HG03280 (cell line): Measurements from ENCODE around the gene RANBP10.

Source experiments
- ATAC-seq: cut with Tn5 transposase; IDR thresholded peaks from one replicate; pipeline ENCODE4 v1.9.1; 2021; ENCODE audit warnings: mild to moderate bottlenecking, moderate library complexity; ENCODE audit not compliant: unreplicated experiment

RANBP10 gene

DNA sequence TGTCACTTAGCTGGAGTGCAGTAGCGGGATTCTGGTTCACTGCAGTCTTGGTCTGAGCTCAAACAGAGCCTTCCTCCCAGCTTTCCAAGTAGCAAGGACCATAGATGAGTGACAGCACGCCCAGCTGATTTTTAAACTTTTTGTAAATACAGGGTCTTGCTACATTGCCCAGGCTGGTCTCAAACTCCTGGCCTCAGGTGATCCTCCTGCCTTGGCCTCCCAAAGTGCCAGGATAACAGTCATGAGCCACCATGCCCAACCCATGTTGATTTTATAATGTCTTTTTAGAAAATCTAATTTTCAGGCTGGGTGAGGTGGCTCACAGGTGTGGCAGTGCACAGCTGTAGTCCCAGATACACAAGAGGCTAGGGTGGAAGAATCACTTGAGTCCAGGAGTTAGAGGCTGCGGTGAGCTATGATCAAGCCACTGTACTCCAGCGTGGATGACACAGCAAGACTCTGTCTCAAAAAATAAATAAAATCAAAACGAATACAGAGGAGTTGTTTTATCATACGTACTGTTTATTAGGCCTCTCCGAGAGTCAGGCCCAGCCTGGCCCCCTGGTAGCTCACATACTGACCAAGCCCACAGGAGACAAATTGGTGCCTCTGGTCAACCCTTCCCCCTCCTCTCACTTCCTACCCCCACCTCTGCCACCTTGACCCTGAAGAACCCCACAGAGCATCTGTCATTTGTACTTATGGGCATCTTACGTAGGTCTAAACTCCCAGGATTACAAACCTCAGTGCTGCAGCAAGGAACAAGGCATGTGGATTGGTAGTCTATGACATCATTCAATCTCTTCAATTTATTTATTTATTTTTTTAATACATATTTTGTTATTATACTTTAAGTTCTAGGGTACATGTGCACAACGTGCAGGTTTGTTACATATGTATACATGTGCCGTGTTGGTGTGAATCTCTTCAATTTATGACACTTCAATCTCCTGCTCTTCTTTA lies 126.1 kb downstream of the RANBP10 start:
- ATAC-seq, result no peak

DNA sequence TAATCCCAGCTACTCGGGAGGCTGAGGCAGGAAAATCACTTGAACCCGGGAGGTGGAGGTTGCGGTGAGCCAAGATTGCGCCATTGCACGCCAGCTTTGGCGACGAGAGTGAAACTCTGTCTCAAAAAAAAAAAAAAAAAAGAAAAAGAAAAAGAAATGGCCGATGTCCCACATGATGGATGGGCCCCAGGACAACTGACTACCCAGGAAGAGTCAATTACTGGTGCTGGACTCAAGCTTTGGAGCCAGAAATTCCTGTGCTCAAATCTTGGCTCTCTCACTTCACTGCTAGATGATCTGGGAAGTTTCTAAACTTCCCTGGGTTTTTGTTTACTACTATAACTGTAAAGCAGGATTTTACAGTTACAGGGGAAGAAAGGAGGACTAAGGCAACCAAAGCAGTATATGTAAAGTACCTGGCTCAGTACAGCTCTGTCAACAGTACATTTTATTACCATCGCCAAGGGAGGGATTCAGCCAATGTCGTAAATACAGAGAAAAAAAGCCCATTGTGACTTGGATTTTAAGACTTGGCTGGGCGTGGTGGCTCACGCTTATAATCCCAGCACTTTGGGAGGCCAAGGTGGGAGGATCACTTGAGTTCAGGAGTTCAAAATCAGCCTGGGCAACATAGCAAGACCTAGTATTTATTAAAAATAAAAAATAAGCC lies 127.9 kb downstream of the RANBP10 start:
- no peak for ATAC-seq

GRCh38 chr16:67677712-67678111 lies 128.6 kb downstream of the RANBP10 start:
- ATAC-seq, result no peak

- no peak for ATAC-seq
Measured at GRCh38 chr16:67676939-67677338, 129.4 kb downstream of the RANBP10 start.

- no peak for ATAC-seq
Measured at GRCh38 chr16:67676516-67676915, 129.8 kb downstream of the RANBP10 start.

- no peak for ATAC-seq
Measured at GRCh38 chr16:67675999-67676398, 130.4 kb downstream of the RANBP10 start.

DNA sequence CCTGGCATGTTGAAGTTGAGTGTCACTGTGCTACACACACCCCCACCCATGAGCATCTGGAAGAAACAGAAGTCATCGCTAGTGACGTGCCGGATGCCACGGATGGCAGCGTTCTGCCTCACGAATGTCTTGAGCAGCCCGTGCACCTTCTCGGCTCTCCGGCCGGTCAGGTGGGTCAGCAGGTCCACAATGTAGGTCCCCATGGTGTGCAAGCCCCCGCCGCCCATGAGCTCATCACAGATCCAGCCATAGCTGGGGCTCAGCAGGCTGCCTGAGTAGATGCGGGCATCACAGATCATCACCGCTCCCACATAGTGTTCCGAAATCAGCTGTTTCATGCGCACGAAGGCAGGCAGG lies 130.8 kb downstream of the RANBP10 start:
- no peak for ATAC-seq

- ATAC-seq, result no peak
Measured at GRCh38 chr16:67674851-67675578, 131.3 kb downstream of the RANBP10 start.

- ATAC-seq, result no peak
Measured at GRCh38 chr16:67673712-67674580, 132.4 kb downstream of the RANBP10 start.
